ENCODE results near the gene YTHDC2.

DNA sequence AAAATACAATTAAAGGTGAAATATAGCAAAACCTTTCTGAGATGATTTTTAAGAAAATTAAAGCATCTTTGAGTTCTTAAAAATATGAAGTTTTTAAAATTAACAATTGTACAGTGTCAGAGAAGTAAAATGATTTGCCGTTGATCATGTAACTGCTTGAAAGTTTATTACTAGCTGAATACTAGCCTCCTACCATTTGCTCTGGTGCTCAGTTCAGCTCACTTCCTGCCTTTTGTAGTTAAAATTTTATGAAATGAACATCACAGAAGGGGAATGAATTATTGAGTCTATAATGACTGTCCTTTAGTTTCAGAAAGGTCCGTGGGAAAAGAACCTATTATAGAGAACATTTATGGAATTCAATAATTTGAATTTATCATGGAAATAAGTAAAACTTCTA is 9.7 kb downstream of the YTHDC2 start:
- TF ChIP-seq, protein P1, sequence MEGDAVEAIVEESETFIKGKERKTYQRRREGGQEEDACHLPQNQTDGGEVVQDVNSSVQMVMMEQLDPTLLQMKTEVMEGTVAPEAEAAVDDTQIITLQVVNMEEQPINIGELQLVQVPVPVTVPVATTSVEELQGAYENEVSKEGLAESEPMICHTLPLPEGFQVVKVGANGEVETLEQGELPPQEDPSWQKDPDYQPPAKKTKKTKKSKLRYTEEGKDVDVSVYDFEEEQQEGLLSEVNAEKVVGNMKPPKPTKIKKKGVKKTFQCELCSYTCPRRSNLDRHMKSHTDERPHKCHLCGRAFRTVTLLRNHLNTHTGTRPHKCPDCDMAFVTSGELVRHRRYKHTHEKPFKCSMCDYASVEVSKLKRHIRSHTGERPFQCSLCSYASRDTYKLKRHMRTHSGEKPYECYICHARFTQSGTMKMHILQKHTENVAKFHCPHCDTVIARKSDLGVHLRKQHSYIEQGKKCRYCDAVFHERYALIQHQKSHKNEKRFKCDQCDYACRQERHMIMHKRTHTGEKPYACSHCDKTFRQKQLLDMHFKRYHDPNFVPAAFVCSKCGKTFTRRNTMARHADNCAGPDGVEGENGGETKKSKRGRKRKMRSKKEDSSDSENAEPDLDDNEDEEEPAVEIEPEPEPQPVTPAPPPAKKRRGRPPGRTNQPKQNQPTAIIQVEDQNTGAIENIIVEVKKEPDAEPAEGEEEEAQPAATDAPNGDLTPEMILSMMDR (IDR thresholded peaks at IDR 0.05), result no peak
- no peak for TF ChIP-seq POLR2A (IDR thresholded peaks at IDR 0.05)
